Breast epithelium (tissue), 3 donors: ENCODE results near the gene VMO1.

Experiments used
- POLR2AphosphoS5 ChIP-seq, 3 donors: sonication (generic); formaldehyde crosslinking; IDR thresholded peaks; one replicate each; pipeline ENCODE4 v1.6.1; 2017; ENCODE audit warnings: antibody characterized with exemption in 3 of 3
- TF ChIP-seq, protein P1 (sequence below), 3 donors: fragments of 450-650 bp; IDR thresholded peaks; one replicate each; pipeline ENCODE4 v1.5.1; 2016 to 2017; ENCODE audit warnings: antibody characterized with exemption in 3 of 3, mild to moderate bottlenecking in 3 of 3, moderate library complexity in 3 of 3

DNA sequence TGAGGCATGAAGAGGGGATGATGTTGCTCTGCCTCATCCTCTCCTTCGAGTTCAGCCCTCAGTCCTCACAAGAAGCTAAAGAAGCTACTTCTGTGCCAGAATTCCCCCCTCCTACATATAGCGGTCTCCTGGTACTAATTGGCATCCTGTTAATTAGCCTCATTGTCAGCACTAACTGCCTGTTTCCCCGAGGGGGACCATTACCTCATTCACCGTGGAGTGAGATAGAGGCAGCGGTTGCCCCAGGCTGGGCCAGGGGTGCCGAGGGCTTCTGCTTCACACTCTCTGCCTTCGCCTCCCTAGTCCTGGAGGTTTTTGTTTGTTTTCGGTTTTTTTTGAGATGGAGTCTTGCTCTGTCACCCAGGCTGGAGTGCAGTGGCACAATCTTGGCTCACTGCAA, 41.2 kb upstream of the VMO1 start:
- TF ChIP-seq, protein P1, sequence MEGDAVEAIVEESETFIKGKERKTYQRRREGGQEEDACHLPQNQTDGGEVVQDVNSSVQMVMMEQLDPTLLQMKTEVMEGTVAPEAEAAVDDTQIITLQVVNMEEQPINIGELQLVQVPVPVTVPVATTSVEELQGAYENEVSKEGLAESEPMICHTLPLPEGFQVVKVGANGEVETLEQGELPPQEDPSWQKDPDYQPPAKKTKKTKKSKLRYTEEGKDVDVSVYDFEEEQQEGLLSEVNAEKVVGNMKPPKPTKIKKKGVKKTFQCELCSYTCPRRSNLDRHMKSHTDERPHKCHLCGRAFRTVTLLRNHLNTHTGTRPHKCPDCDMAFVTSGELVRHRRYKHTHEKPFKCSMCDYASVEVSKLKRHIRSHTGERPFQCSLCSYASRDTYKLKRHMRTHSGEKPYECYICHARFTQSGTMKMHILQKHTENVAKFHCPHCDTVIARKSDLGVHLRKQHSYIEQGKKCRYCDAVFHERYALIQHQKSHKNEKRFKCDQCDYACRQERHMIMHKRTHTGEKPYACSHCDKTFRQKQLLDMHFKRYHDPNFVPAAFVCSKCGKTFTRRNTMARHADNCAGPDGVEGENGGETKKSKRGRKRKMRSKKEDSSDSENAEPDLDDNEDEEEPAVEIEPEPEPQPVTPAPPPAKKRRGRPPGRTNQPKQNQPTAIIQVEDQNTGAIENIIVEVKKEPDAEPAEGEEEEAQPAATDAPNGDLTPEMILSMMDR (IDR thresholded peaks at IDR 0.05), result no peak
- no peak for TF ChIP-seq POLR2AphosphoS5 (IDR thresholded peaks at IDR 0.05)
